GM18951 (cell line): Measurements from ENCODE around the gene NUF2.
"Not testable (repeated sequence)": the region's sequence is repeated elsewhere in the genome, so short reads cannot be mapped to it uniquely, and the experiment has no call there.

Source experiments
- POLR2A ChIP-seq: IDR thresholded peaks from 4 replicates; pipeline ENCODE4 v1.6.1; 2011; ENCODE audit warnings: mild to moderate bottlenecking; ENCODE audit not compliant: insufficient read length, insufficient read depth; ENCODE audit errors: extremely low read depth
- in situ Hi-C: fragments of 300-500 bp; cut with MboI; formaldehyde crosslinking; loops from one replicate; pipeline ENCODE4 v1.12.0; 2022; ENCODE audit warnings: low sequenced_read_pairs, mixed read lengths, inconsistent platforms; ENCODE audit not compliant: unreplicated experiment

NUF2 gene

GRCh38 chr1:163321311-163322305 lies at the start of gene NUF2:
Gene NUF2, plus strand, starts transcription at chr1:163321954. Its CDS starts 4,098 bp downstream, at chr1:163326052.
- in situ Hi-C loops, result no loop called here
- peak; percentile 75 for TF ChIP-seq POLR2A

GRCh38 chr1:163273766-163274441 lies 47.9 kb upstream of the NUF2 start:
- in situ Hi-C loops, result no loop called here
- no peak for TF ChIP-seq POLR2A

GRCh38 chr1:163275222-163275621 lies 46.5 kb upstream of the NUF2 start:
- in situ Hi-C loops, result no loop called here
- no peak for TF ChIP-seq POLR2A

- TF ChIP-seq POLR2A, result no peak
- in situ Hi-C loops, result no loop called here
These were observed 43.2 kb upstream of the NUF2 start for GRCh38 chr1:163278602-163279001.

- in situ Hi-C loops, result not testable (repeated sequence)
These were observed 36.9 kb upstream of the NUF2 start for GRCh38 chr1:163284867-163285266.

GRCh38 chr1:163290025-163290640 lies 31.6 kb upstream of the NUF2 start:
- TF ChIP-seq POLR2A, result no peak
- in situ Hi-C loops, result no loop called here

- in situ Hi-C loops, result no loop called here
- TF ChIP-seq POLR2A, result no peak
These were observed 30.3 kb upstream of the NUF2 start for GRCh38 chr1:163291461-163291860.

GRCh38 chr1:163292153-163292552 lies 29.6 kb upstream of the NUF2 start:
- in situ Hi-C loops, result not testable (repeated sequence)

- in situ Hi-C loops, result not testable (repeated sequence)
These were observed 28.3 kb upstream of the NUF2 start for GRCh38 chr1:163293497-163293896.

- TF ChIP-seq POLR2A, result no peak
- in situ Hi-C loops, result no loop called here
These were observed 25.8 kb upstream of the NUF2 start for GRCh38 chr1:163295949-163296348.

GRCh38 chr1:163296504-163297263 lies 25.1 kb upstream of the NUF2 start:
- no peak for TF ChIP-seq POLR2A
- in situ Hi-C loops, result no loop called here

- in situ Hi-C loops, result no loop called here
- no peak for TF ChIP-seq POLR2A
These were observed 23.4 kb upstream of the NUF2 start for GRCh38 chr1:163298365-163298764.

- TF ChIP-seq POLR2A, result no peak
- in situ Hi-C loops, result no loop called here
These were observed 21.2 kb upstream of the NUF2 start for GRCh38 chr1:163300568-163300967.
